IMR-90 (cell line): ENCODE results near the gene PFDN5. TPM values are rescaled to one million over a fixed set of nuclear protein-coding genes. Genes with fewer than 3 reads are reported as not detected.

Source experiments
- ATAC-seq: fragments of 200-7000 bp; cut with Tn5 transposase; 2 replicates; pipeline ENCODE4 v1.9.1; 2020; ENCODE audit warnings: low read depth, mild to moderate bottlenecking, moderate library complexity
- BruUV-seq: library from RNA; stranded (reverse); fragments of 400-500 nt; replicated peaks from 2 replicates; lab custom pipeline; 2021; lab: Mats Ljungman, UMichigan
- CTCF ChIA-PET: fragments of 300-600 bp; formaldehyde crosslinking; extraction: SDS; loops from one replicate; lab custom pipeline; 2021; ENCODE audit warnings: antibody characterized with exemption; lab: Yijun Ruan, JAX
- POLR2A ChIA-PET: fragments of 300-600 bp; sonication (Branson Sonifier 250); formaldehyde crosslinking; loops from one replicate; lab custom pipeline; 2022; ENCODE audit warnings: antibody characterized with exemption; ENCODE audit not compliant: unreplicated experiment; lab: Charles Lee
- DNase-seq: peaks from one replicate; pipeline ENCODE4 v3.0.0; 2013
- H2AFZ ChIP-seq: replicated peaks from 2 replicates; pipeline ENCODE3; 2013; ENCODE audit warnings: low read length, mild to moderate bottlenecking; ENCODE audit not compliant: poor library complexity
- H2AK5ac ChIP-seq: 2 replicates; pipeline ENCODE4 v1.6.1; 2013; ENCODE audit warnings: low read depth, low read length, inconsistent platforms
- H2AK9ac ChIP-seq: replicated peaks from 2 replicates; pipeline ENCODE3; 2013; ENCODE audit warnings: mild to moderate bottlenecking, low read depth, low read length, moderate library complexity; ENCODE audit not compliant: poor library complexity
- H2BK120ac ChIP-seq: 2 replicates; pipeline ENCODE4 v1.6.1; 2013; ENCODE audit warnings: low read depth, low read length, inconsistent platforms
- H2BK15ac ChIP-seq: 3 replicates; pipeline ENCODE4 v1.6.1; 2013; ENCODE audit warnings: low read depth, low read length, inconsistent platforms
- H2BK20ac ChIP-seq: 2 replicates; pipeline ENCODE4 v1.6.1; 2013; ENCODE audit warnings: low read depth, mild to moderate bottlenecking, inconsistent platforms, low read length, moderate library complexity
- H2BK5ac ChIP-seq: 2 replicates; pipeline ENCODE4 v1.6.1; 2013; ENCODE audit warnings: mild to moderate bottlenecking, low read depth, low read length, inconsistent platforms; ENCODE audit not compliant: poor library complexity, severe bottlenecking
- H3K14ac ChIP-seq: replicated peaks from 2 replicates; pipeline ENCODE4 v1.6.1; 2013; ENCODE audit warnings: low read depth, low read length, inconsistent platforms
- H3K18ac ChIP-seq: 2 replicates; pipeline ENCODE4 v1.6.1; 2013; ENCODE audit warnings: low read depth, low read length, control low read depth
- H3K23ac ChIP-seq: 2 replicates; pipeline ENCODE4 v1.6.1; 2013; ENCODE audit warnings: low read depth, low read length, inconsistent platforms
- H3K27ac ChIP-seq: 2 replicates; pipeline ENCODE4 v1.5.1; 2013; ENCODE audit warnings: mild to moderate bottlenecking, control low read depth, low read length; ENCODE audit not compliant: insufficient read depth
- H3K27me3 ChIP-seq: 2 replicates; pipeline ENCODE4 v1.6.1; 2013; ENCODE audit warnings: low read length; ENCODE audit not compliant: control insufficient read depth, insufficient read depth
- H3K36me3 ChIP-seq: 2 replicates; pipeline ENCODE4 v1.6.1; 2013; ENCODE audit warnings: low read length, mixed read lengths; ENCODE audit not compliant: control insufficient read depth, insufficient read depth
- H3K4ac ChIP-seq: 2 replicates; pipeline ENCODE4 v1.6.1; 2013; ENCODE audit warnings: low read depth, low read length, inconsistent platforms
- H3K4me1 ChIP-seq: 2 replicates; pipeline ENCODE4 v1.6.1; 2013; ENCODE audit warnings: low read length, mixed read lengths; ENCODE audit not compliant: control insufficient read depth, insufficient read depth
- H3K4me2 ChIP-seq: 2 replicates; pipeline ENCODE4 v1.6.1; 2013; ENCODE audit warnings: low read depth, mild to moderate bottlenecking, control low read depth, low read length, moderate library complexity
- H3K4me3 ChIP-seq: 2 replicates; pipeline ENCODE4 v1.5.1; 2013; ENCODE audit warnings: low read depth, mild to moderate bottlenecking, control low read depth, low read length, moderate library complexity; ENCODE audit not compliant: insufficient read depth
- H3K56ac ChIP-seq: 2 replicates; pipeline ENCODE4 v1.6.1; 2013; ENCODE audit warnings: low read length, inconsistent platforms; ENCODE audit not compliant: insufficient read depth; ENCODE audit errors: extremely low read depth
- H3K79me1 ChIP-seq, 2 experiments: 2 replicates each; pipeline ENCODE4 v1.6.1; 2013; ENCODE audit warnings: low read length in 2 of 2, inconsistent platforms in 1 of 2, low read depth in 1 of 2
- H3K9ac ChIP-seq: 2 replicates; pipeline ENCODE4 v1.6.1; 2013; ENCODE audit warnings: low read depth, low read length, control low read depth
- H3K9me1 ChIP-seq: 2 replicates; pipeline ENCODE4 v1.6.1; 2013; ENCODE audit warnings: low read length, inconsistent platforms; ENCODE audit not compliant: insufficient read depth
- H3K9me3 ChIP-seq: 2 replicates; pipeline ENCODE4 v1.6.1; 2013; ENCODE audit warnings: low read length; ENCODE audit not compliant: control insufficient read depth, insufficient read depth
- H4K20me1 ChIP-seq: 2 replicates; pipeline ENCODE4 v1.6.1; 2013; ENCODE audit warnings: low read length, inconsistent platforms; ENCODE audit not compliant: insufficient read depth
- H4K5ac ChIP-seq: 2 replicates; pipeline ENCODE4 v1.6.1; 2013; ENCODE audit warnings: mild to moderate bottlenecking, low read depth, low read length, control low read depth
- H4K8ac ChIP-seq, 2 experiments: 2 replicates each; pipeline ENCODE4 v1.6.1; 2013; ENCODE audit warnings: low read depth in 2 of 2, low read length in 2 of 2, control low read depth in 1 of 2, inconsistent platforms in 1 of 2
- H4K91ac ChIP-seq: 2 replicates; pipeline ENCODE4 v1.6.1; 2013; ENCODE audit warnings: low read depth, low read length, inconsistent platforms; ENCODE audit not compliant: insufficient read depth
- FOS ChIP-seq: fragments of 150-350 bp; IDR thresholded peaks from 2 replicates; pipeline ENCODE4 v1.6.1; 2016; ENCODE audit warnings: low read depth, low read length
- MXI1 ChIP-seq: IDR thresholded peaks from 2 replicates; pipeline ENCODE4 v1.6.1; 2012; ENCODE audit warnings: low read depth, mild to moderate bottlenecking, low read length, moderate library complexity, borderline replicate concordance
- NFE2L2 ChIP-seq: fragments of 150-350 bp; IDR thresholded peaks from 2 replicates; pipeline ENCODE4 v1.6.1; 2016; ENCODE audit warnings: low read depth, mild to moderate bottlenecking, low read length
- POLR2A ChIP-seq: IDR thresholded peaks from 2 replicates; pipeline ENCODE4 v1.6.1; 2012; ENCODE audit warnings: mild to moderate bottlenecking, low read depth, low read length
- RAD21 ChIP-seq: IDR thresholded peaks from 2 replicates; pipeline ENCODE4 v1.6.1; 2012; ENCODE audit warnings: low read length, improper control_type of control experiment
- RCOR1 ChIP-seq: IDR thresholded peaks from 2 replicates; pipeline ENCODE4 v1.6.1; 2012; ENCODE audit warnings: mild to moderate bottlenecking, low read length, improper control_type of control experiment; ENCODE audit not compliant: insufficient replicate concordance
- RFX5 ChIP-seq: IDR thresholded peaks from 2 replicates; pipeline ENCODE4 v1.8.0; 2012; ENCODE audit warnings: low read depth, mild to moderate bottlenecking, low read length, moderate library complexity
- USF2 ChIP-seq: fragments of 150-350 bp; IDR thresholded peaks from 2 replicates; pipeline ENCODE4 v1.6.1; 2017; ENCODE audit warnings: mild to moderate bottlenecking, antibody characterized with exemption, low read length, low read depth
- WGBS, 2 experiments: methylation state at CpG; one replicate each; pipeline versions ENCODE4 v1.1.5 to v1.1.7; 2013; ENCODE audit warnings: missing lambda C conversion rate in 2 of 2; ENCODE audit not compliant: insufficient read length in 1 of 2; ENCODE audit errors: extremely low coverage in 2 of 2; 5-methylcytosine and 5-hydroxymethylcytosine counted together
- dilution Hi-C: fragments of 300-500 bp; cut with HindIII; formaldehyde crosslinking; loops from one replicate; pipeline ENCODE4 v1.14.3; 2018; ENCODE audit warnings: low sequenced_read_pairs; ENCODE audit not compliant: unreplicated experiment
- in situ Hi-C: fragments of 300-500 bp; cut with MboI; formaldehyde crosslinking; loops from 3 replicates; pipeline ENCODE4 v1.14.3; 2019; ENCODE audit warnings: low sequenced_read_pairs, inconsistent platforms, mixed read lengths
- intact Hi-C: fragments of 100-400 bp; cut with micrococcal nuclease; formaldehyde crosslinking; loops from 2 replicates; pipeline ENCODE4 v1.10.0; 2022
- polyA plus RNA-seq, 3 experiments: library from polyadenylated mRNA; depleted of rRNA; stranded (reverse); fragments of >200 nt; gene quantifications; 2 replicates each; pipeline ENCODE4 v1.2.3, GENCODE V29; 2012; ENCODE audit warnings: low replicate concordance in 1 of 3
- total RNA-seq: library from RNA; depleted of rRNA; stranded (reverse); fragments of >200 nt; gene quantifications from 2 replicates; pipeline ENCODE4 v1.2.3, GENCODE V29; 2012

Gene PFDN5
- total and polyA plus RNA-seq, 2 of the 4 experiments (the other 2 are of a cell fraction), result 1,011 to 1,338 TPM

GRCh38 chr12:53344487-53344823 is 49.1 kb downstream of the PFDN5 start:
- Histone ChIP-seq H3K56ac (no peak overlapping the region), H3K4me3 (peak overlapping the region; percentile 76), H3K79me1 (no peaks in the 10 kb centered on the region), H2BK15ac (no peak overlapping the region), H3K9ac (peak overlapping the region; percentile 34), H4K20me1 (no peaks in the 10 kb centered on the region), H4K5ac (peak overlapping the region; percentile 31; the same call in 1 of the 2 replicates), H3K4me2 (peak overlapping the region; percentile 87), H4K8ac (peak overlapping the region; percentile 33 to 90; a peak in 3 of 4 replicates), H3K9me3 (no peaks in the 10 kb centered on the region), H3K23ac (peak overlapping the region; percentile 59), H4K91ac (no peak overlapping the region; the same call in 1 of the 2 replicates), H3K14ac (peak overlapping the region; percentile 83; the same call in 1 of the 2 replicates), H2BK20ac (peak overlapping the region; percentile 25; the same call in 1 of the 2 replicates), H3K18ac (peak overlapping the region; percentile 11; the same call in 1 of the 2 replicates), H3K9me1 (peaks cover 9% of the 10 kb centered on the region; the same call in 1 of the 2 replicates), H3K4ac (peak overlapping the region; percentile 81), H2BK120ac (peak overlapping the region; percentile 39; the same call in 1 of the 2 replicates), H3K27ac (no peak overlapping the region; the same call in 1 of the 2 replicates), H2AFZ (peak overlapping the region; percentile 94), H3K4me1 (peaks cover 7% of the 10 kb centered on the region; the same call in 1 of the 2 replicates), H2AK5ac (peak overlapping the region; percentile 27; the same call in 1 of the 2 replicates), H3K36me3 (no peaks in the 10 kb centered on the region), H2AK9ac (peak overlapping the region; percentile 75), H3K27me3 (peaks cover 15% of the 10 kb centered on the region), H2BK5ac (no peak overlapping the region)
- DNase-seq (no peak), ATAC-seq (no peak)
- ChIA-PET CTCF (interaction anchor here (0.7 to 2.1 kb wide), 13 partner anchors 9 to 279 kb away, joined by 3 to 14 read pairs (median 4); partner anchors contain the start of genes AAAS, SP1 and SP7), POLR2A (interaction anchor here (0.9 kb wide), 1 partner anchor 77 kb away, joined by 5 read pairs; no protein-coding TSS in a partner anchor)
- intact Hi-C loops, result no loop called here
- in situ Hi-C loops, result no loop called here
- dilution Hi-C loops, result no loop called here
- 0% methylated on average over 6 of the region's 19 CpGs; no CpG with 5 or more reads in 1 of the 2 experiments for WGBS, 2 experiments
- no peak for TF ChIP-seq USF2
- TF ChIP-seq FOS, result no peak
- TF ChIP-seq MXI1, result no peak
- TF ChIP-seq NFE2L2, result no peak
- no peak for TF ChIP-seq RFX5
- TF ChIP-seq RCOR1, result no peak
- no peak for TF ChIP-seq RAD21
- no peak for TF ChIP-seq POLR2A
- BruUV-seq, result no TSS peak
